ENCODE data around the gene TSHB.

TSHB gene

DNA sequence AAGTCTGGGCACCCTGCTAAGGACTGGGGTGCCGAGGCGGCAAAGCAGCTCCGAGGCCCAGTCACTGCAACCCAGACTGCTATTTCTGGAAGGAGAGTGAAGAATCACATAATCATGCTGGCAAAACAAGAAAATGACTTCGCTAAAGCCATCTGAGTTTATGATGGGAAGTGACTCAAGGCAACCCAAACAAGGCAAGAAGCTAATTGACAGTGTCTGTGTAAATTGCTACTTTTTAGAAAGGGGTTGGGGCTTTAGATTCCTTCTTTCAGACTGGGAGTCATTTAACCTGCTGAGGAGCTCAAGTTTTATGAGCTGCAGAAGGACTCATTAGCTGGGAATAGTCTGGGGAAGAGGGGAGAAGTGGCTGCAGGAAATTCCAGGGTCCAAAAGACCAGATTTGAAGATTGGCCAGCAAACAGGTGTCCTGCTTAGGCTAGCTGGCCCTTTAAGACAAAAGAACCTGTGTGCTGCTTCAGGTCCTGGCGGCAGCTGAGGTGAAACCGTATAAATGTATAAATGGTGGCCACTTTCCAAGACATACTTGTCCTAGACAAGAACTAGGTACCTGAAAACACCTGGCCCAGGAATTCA lies 28.1 kb downstream of the TSHB start:
- Histone ChIP-seq H3K79me2 (ENCODE audit: insufficient read depth, low read depth) (no peaks in the 10 kb centered on the region), H3K4me3 (IDR thresholded peaks at IDR 0.05; ENCODE audit: insufficient read depth, low read depth, low read length) (no peak overlapping the region), H2AFZ (ENCODE audit: low read depth) (no peak overlapping the region), H3K9ac (no peak overlapping the region), H3K4me1 (ENCODE audit: low read depth, poor library complexity, severe bottlenecking) (peaks cover 25% of the 10 kb centered on the region), H3K27me3 (ENCODE audit: insufficient read depth, low read depth) (no peaks in the 10 kb centered on the region), H3K4me2 (no peak overlapping the region), H3K27ac (no peak overlapping the region), H4K20me1 (ENCODE audit: insufficient read depth) (no peaks in the 10 kb centered on the region), H3K36me3 (ENCODE audit: insufficient read depth) (no peaks in the 10 kb centered on the region)
- TF ChIP-seq, protein P1, sequence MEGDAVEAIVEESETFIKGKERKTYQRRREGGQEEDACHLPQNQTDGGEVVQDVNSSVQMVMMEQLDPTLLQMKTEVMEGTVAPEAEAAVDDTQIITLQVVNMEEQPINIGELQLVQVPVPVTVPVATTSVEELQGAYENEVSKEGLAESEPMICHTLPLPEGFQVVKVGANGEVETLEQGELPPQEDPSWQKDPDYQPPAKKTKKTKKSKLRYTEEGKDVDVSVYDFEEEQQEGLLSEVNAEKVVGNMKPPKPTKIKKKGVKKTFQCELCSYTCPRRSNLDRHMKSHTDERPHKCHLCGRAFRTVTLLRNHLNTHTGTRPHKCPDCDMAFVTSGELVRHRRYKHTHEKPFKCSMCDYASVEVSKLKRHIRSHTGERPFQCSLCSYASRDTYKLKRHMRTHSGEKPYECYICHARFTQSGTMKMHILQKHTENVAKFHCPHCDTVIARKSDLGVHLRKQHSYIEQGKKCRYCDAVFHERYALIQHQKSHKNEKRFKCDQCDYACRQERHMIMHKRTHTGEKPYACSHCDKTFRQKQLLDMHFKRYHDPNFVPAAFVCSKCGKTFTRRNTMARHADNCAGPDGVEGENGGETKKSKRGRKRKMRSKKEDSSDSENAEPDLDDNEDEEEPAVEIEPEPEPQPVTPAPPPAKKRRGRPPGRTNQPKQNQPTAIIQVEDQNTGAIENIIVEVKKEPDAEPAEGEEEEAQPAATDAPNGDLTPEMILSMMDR (conservative IDR thresholded peaks at IDR 0.05; ENCODE audit: low read depth, low read length), result no peak

DNA sequence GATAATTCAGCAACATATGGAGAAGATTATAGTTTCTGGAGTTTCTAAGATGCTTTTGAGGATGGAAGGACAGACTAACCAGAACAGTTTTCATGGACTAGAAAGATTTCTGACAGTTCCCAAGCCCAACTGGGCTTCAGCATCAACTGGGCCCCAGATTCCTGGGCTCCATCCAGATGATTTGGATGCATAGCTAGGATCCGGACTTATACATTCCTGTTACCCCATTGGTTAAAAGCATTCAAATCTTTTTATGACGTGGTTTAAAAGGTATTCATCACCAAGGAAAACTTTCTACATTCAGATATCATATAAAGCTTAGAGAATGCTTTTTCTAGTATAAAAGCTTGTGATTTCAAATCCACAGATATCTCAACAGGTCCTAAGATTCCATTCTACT lies 29.7 kb downstream of the TSHB start:
- Histone ChIP-seq H3K4me3 (IDR thresholded peaks at IDR 0.05; ENCODE audit: insufficient read depth, low read depth, low read length) (no peak overlapping the region), H2AFZ (ENCODE audit: low read depth) (no peak overlapping the region), H4K20me1 (ENCODE audit: insufficient read depth) (no peaks in the 10 kb centered on the region), H3K27ac (no peak overlapping the region), H3K36me3 (ENCODE audit: insufficient read depth) (no peaks in the 10 kb centered on the region), H3K9ac (no peak overlapping the region), H3K4me2 (no peak overlapping the region), H3K4me1 (ENCODE audit: low read depth, poor library complexity, severe bottlenecking) (peaks cover 36% of the 10 kb centered on the region), H3K79me2 (ENCODE audit: insufficient read depth, low read depth) (no peaks in the 10 kb centered on the region), H3K27me3 (ENCODE audit: insufficient read depth, low read depth) (no peaks in the 10 kb centered on the region)
- TF ChIP-seq, protein P1 (conservative IDR thresholded peaks at IDR 0.05; ENCODE audit: low read depth, low read length), result no peak

DNA sequence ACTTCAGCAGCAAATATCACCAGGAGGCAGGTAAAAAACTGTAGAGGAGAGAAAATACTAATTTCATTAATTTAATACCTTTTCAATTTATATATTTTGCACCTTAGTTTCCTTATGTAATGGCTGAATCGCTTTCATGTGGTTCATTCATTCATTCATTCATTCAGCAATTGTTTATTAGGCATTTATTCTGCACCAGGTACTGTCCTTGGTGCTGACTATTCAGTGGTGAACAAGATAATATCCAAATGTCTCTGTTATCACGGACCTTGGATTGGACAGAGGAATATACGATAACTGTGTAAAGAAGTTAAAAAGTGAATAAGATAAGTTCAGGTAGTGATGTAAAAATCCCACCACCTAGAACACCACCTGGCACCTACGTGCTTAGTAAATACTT lies 30.9 kb downstream of the TSHB start:
- Histone ChIP-seq H3K27me3 (ENCODE audit: insufficient read depth, low read depth) (no peaks in the 10 kb centered on the region), H3K36me3 (ENCODE audit: insufficient read depth) (no peaks in the 10 kb centered on the region), H2AFZ (ENCODE audit: low read depth) (no peak overlapping the region), H3K27ac (no peak overlapping the region), H3K4me1 (ENCODE audit: low read depth, poor library complexity, severe bottlenecking) (peaks cover 36% of the 10 kb centered on the region), H3K4me3 (IDR thresholded peaks at IDR 0.05; ENCODE audit: insufficient read depth, low read depth, low read length) (no peak overlapping the region), H4K20me1 (ENCODE audit: insufficient read depth) (no peaks in the 10 kb centered on the region), H3K79me2 (ENCODE audit: insufficient read depth, low read depth) (no peaks in the 10 kb centered on the region), H3K4me2 (no peak overlapping the region), H3K9ac (no peak overlapping the region)
- TF ChIP-seq, protein P1 (conservative IDR thresholded peaks at IDR 0.05; ENCODE audit: low read depth, low read length), result no peak

DNA sequence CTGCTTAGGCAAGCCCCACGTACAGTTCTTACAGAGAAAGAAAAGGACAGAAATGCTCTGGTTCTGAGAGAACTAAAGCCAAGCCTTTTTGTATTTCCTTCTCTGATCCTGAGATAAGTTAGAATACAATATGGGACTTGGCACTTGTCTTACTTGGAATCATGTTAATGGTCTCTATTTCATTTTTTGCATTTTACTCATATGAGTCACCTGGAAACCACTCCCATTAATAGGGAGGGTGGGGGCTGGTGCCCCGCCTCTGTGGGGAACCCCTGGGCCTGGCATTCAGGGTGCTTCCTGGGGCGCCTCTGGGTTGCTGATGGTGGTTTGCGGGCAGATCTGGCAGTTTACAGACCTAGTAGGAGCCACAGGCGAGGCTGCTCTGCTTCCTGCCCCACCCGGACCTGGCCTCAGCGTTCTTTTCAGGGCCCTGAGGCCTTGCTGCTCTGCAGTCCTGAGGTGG lies 32.9 kb downstream of the TSHB start:
- TF ChIP-seq, protein P1 (conservative IDR thresholded peaks at IDR 0.05; ENCODE audit: low read depth, low read length), result no peak
- H3K4me1 ChIP-seq (ENCODE audit: low read depth, poor library complexity, severe bottlenecking), result peaks cover 18% of the 10 kb centered on the region
- H4K20me1 ChIP-seq (ENCODE audit: insufficient read depth), result no peaks in the 10 kb centered on the region
- H3K27ac ChIP-seq, result peak overlapping the region; percentile 78
- H3K9ac ChIP-seq, result peak overlapping the region; percentile 39; the same call in 1 of the 2 replicates
- no peak overlapping the region for H2AFZ ChIP-seq (ENCODE audit: low read depth)
- no peaks in the 10 kb centered on the region for H3K36me3 ChIP-seq (ENCODE audit: insufficient read depth)
- no peaks in the 10 kb centered on the region for H3K27me3 ChIP-seq (ENCODE audit: insufficient read depth, low read depth)
- peak overlapping the region; percentile 92 for H3K4me2 ChIP-seq
- H3K79me2 ChIP-seq (ENCODE audit: insufficient read depth, low read depth), result no peaks in the 10 kb centered on the region
- no peak overlapping the region for H3K4me3 ChIP-seq (IDR thresholded peaks at IDR 0.05; ENCODE audit: insufficient read depth, low read depth, low read length)
